Heart left ventricle (tissue), 13 donors: ENCODE results near the gene SMIM44.

Source experiments
- CTCF ChIP-seq, 12 donors: fragments of 200-600 bp; sonication (generic) in 4 of 12; IDR thresholded peaks; one replicate each; pipeline versions ENCODE4 v1.5.0 to v1.8.0; 2018 to 2022; ENCODE audit warnings: antibody characterized with exemption in 12 of 12, mild to moderate bottlenecking in 5 of 12
- POLR2A ChIP-seq, 2 donors: fragments of 450-650 bp; IDR thresholded peaks; one replicate each; pipeline ENCODE4 v1.6.1; 2017; ENCODE audit warnings: antibody characterized with exemption in 2 of 2, mild to moderate bottlenecking in 2 of 2, moderate library complexity in 2 of 2
- donor health status: ischemic (EF 13 %, LVEDD 7.1; RV severe dilation, severe dysfunction).
- donor health status: DM: no; HTN: yes; CAD: no.
- donor health status: DM: no; HTN: no; CAD: no.
- donor health status: ischemic (EF 25% LVEDD 6.9; RV normal size, moderate dysfunction).
- donor health status: ischemic (EF 25% LVEDD 5.7; RV mildly dilated, moderate dysfunction).
- donor health status: ischemic (EF 35%, LVEDD 5.7; RV mildly dilated, moderate dysfunction).
- donor health status: nonischemic (EF 11% LVEDD 7.7; RV severe dilation, severe dysfunction).
- donor health status: DM: yes; HTN: yes; CAD: no.
- donor health status: PGD.
- donor health status: ischemic (EF 29% LVEDD 5.4; RV normal size, mild dysfunction).
- donor health status: nonischemic (EF 23%, LVEDD 6.1; RV moderate dilation, normal function).

- no peak for TF ChIP-seq CTCF (IDR thresholded peaks at IDR 0.05)
- no peak for TF ChIP-seq POLR2A (IDR thresholded peaks at IDR 0.05)
These were observed 9.0 kb upstream of the SMIM44 start for GRCh38 chr19:3492131-3492839.
